Ecto neural progenitor cell (in vitro differentiated cells): ENCODE data around the gene C3AR1.
A peak's percentile ranks its signal among the peaks of the same experiment; 100 is the strongest.
"Not testable (repeated sequence)": the region's sequence is repeated elsewhere in the genome, so short reads cannot be mapped to it uniquely, and the experiment has no call there.

Experiments used
- DNase-seq: peaks from one replicate; pipeline ENCODE4 v3.0.0-alpha.2; 2018; ENCODE audit warnings: low spot score

C3AR1 gene

GRCh38 chr12:8057306-8057705, 8.9 kb downstream of the C3AR1 start:
- no peak for DNase-seq

- no peak for DNase-seq
Measured at GRCh38 chr12:8054816-8055215, 11.3 kb downstream of the C3AR1 start.

DNA sequence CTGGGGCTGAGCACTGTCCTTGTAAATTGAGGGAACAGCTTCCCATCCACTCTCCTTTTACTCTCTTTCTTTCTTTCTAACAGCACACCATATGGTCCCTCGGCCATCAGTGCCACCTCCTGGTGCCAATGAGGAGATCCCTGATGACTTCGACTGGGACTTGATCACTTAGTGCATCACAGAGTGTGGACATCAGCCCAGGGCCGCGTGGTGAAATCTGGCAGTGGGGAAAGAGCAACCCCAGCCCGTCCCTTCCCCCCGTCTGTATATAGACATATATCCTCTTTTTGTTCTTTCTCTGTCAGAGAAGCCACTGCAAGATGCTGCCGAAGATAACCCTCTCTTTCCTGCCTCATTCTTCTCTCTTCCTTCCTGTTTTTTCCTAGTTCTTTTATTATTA, 13.5 kb downstream of the C3AR1 start:
- peak; percentile 29 for DNase-seq

- peak; percentile 1 for DNase-seq
Measured at GRCh38 chr12:8050600-8051250, 15.4 kb downstream of the C3AR1 start.

DNA sequence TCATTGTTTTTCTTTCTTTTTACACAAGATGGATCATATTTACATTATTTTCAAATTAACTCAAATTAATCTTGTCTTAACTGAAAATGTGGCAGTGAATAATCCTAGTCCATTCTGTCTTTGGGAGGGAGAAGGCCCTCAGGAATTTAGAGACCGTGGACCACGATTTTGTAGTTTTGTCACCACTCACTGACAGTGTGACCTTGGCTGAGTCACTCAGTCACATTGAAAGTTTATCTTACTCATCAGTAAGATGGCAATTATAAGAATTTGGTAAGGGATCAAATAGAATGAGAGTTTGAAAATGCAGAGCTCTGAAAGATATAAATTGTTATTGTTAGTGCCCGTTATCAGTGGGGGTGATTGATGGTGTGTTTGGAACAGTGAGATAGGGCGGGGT, 17.3 kb downstream of the C3AR1 start:
- DNase-seq = no peak

DNA sequence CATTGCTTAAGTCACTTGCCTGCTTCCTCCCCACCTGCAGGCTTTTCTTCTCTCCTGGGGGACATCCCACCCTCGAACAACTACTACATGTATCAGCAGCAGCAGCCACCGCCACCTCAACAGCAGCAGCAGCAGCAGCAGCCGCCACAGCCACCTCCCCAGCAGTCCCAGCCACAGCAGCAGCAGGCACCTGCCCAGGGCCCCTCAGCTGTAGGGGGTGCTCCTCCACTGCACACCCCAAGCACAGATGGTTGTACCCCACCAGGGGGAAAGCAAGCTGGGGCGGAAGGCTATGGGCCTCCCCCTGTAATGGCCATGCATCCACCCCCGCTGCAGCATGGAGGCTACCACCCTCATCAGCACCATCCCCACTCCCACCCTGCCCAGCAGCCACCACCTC, 18.3 kb downstream of the C3AR1 start:
- DNase-seq = no peak

- DNase-seq = peak; percentile 82
Measured at GRCh38 chr12:8045952-8046944, 19.9 kb downstream of the C3AR1 start.

DNA sequence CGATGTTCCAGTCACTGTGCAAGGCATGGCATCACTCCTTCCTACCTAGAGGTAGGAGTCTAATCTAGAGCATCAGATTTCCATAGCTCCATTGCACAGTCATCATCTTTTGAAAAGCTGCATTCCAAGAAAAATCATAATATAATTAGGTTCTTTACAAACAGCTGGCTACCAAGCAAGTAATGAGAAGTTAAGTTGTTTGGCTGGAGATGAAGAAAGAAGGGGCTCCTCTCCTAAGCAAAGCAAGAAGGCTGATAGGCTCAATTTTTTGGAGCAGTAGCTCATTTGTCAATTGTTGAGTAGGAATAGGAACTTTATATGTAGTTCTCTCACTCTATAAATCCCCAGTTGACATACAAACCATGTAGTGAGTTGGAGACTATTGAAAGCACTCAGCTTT, 25.4 kb downstream of the C3AR1 start:
- no peak for DNase-seq

GRCh38 chr12:8038659-8039114, 27.5 kb downstream of the C3AR1 start:
- DNase-seq = peak; percentile 75

DNA sequence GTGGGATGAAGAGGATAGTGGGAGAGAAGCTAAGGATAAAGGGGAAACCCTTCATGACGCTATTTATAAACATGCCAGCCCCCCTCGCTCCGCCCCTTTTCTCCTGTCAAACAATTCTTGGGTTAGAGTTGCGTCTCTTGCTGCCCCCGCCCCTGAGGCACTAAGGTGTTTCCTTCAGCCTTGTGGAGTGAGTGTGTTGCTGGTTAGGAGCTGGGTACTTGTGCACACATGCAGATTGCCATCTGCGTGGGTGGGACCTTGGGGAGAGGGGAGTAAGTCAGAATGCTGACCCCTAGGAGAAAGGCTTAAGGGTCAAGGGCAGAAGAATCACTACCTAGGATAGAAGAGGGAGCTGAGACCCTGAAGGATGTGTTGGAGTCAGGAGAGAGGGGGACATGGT, 28.2 kb downstream of the C3AR1 start:
- no peak for DNase-seq

GRCh38 chr12:8037046-8037663, 29.0 kb downstream of the C3AR1 start:
- DNase-seq = no peak

DNA sequence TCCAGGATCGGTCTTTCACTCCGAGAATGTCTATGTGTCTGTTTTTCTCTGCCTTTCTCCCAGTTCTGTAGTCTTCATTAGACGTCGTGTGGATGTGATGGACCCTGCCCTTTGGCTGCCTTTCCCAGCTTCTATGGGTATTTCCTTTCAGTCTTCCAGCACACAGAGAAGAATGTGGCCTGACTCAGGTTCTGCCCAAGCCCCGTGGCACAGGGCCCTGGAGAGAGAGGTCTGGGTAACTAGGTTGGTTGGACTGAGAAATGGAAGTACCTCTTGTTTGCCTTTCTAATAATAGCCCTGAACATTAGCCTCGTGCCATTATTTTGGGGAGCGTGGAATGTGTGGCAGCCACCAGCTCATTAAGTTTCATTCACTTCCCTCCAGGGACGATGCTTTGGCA, 29.8 kb downstream of the C3AR1 start:
- no peak for DNase-seq

DNA sequence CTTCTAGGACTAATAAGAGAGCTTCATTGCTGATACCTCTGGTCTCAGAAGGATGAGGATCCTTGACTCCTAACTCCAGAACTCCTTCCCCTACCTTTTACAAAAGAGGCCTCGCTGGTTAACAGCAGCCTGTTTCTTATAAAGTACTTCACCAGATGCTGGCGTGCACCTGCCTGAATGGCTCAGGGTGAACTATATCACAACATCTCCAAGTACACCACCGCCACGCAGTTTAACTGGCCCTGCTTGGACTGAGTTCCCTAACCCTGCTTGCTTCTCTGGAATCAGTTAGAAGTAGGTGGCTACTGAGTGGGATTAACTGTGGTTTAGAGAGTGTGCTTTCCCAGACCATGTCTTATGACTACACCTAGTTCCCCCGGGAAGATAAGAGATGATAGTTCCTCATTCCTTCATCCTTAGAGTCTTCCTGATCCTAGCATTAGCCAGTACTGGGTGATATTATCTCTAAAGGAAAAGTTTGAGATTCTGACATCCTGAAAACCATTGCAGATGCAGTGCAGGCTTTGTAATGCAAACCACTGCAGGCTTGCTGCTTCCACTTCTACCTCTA, 30.6 kb downstream of the C3AR1 start:
- no peak for DNase-seq

- no peak for DNase-seq
Measured at GRCh38 chr12:8034802-8035201, 31.4 kb downstream of the C3AR1 start.

- DNase-seq = peak; percentile 69
Measured at GRCh38 chr12:8033153-8034044, 32.8 kb downstream of the C3AR1 start.

DNA sequence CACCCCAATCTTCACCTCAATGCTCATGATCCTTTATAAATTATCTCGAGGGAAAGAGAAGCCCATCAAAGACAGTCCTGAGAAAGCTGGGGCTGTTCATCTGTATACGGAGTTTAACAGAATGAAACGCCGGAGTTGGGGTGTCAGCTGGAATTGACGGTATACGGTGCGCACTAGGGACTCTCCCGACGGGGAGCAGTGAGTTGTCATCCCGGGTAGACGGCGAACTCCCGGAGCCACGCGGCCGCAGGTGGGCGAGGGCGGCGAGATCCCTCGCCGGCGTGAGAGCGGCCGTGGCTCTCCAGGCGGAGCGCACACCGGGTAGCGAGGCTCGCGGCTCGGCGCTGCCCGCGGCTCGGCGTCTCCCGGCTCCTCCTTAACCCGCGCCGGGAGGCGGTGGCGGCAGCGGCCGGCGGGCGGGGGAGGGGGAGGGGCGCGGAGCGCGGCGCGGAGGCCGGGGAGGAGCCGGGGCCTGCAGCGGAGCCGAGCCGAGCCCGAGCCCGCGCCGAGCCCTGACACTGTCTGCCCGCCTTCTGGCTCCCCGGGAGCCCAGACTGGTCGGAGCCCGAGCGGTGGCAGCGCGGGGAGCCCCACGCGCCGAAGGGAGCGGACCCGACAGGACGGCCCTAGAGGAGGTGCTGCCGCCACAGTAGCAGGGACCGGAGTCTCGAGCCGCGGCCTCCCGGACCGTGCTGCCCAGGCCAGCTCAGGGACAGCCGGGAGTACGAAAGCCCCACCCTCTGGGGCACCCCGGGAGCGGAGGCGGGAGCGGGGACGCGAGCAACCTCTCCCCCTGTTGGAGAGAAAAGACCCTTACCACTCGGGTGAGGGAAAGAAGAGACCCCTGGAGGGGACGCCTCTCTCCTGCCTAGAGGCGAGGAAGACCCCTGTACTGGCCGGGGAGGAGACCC, 33.7 kb downstream of the C3AR1 start, which contains the start of gene FOXJ2:
TSS of gene FOXJ2 (plus strand) at position 475 of the 911 bp plus-strand sequence. CDS start 7,117 bp downstream, outside the sequence.
- peak; percentile 92 for DNase-seq

- no peak for DNase-seq
Measured at GRCh38 chr12:8031872-8032241, 34.3 kb downstream of the C3AR1 start.

DNA sequence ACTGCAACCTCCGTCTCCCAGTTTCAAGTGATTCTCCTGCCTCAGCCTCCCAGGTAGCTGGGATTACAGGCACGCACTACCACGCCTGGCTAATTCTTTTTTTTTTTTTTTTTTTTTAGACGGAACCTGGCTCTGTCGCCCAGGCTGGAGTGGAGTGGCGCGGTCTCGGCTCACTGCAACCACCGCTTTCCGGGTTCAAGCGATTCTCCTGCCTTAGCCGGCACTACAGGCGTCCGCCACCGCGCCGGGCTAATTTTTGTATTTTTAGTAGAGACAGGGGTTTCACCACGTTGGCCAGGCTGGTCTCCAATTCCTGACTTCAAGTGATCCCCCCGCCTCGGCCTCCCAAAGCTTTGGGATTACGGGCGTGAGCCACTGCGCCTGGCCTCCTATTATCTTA, 35.1 kb downstream of the C3AR1 start:
- not testable (repeated sequence) for DNase-seq

- DNase-seq = no peak
Measured at GRCh38 chr12:8030189-8030588, 36.0 kb downstream of the C3AR1 start.

DNA sequence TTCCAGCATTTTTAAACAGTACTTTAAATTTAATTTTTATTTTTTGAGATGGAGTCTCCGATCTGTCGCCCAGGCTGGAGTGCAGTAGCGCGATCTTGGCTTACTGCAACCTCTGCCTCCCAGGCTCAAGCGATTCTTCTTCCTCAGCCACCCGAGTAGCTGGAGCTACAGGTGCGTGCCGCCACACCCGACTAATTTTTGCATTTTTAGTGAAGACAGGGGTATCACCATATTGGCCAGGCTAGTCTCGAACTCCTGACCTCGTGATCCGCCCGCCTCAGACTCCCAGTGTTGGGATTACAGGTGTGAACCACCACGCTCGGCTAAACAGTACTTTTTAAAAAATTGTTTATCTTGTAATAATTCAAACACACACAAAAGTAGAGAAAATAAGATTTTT, 37.9 kb downstream of the C3AR1 start:
- no peak for DNase-seq
